H9 (cell line): ENCODE measurements around the gene CHSY3. TPM values are rescaled to one million over a fixed set of nuclear protein-coding genes. Genes with fewer than 3 reads are reported as not detected.

Experiments
- DNase-seq: peaks from one replicate; pipeline ENCODE4 v3.0.0-alpha.2; 2017
- H2AFZ ChIP-seq: one replicate; pipeline ENCODE4 v1.6.1; 2013; ENCODE audit warnings: mild to moderate bottlenecking, low read length, control low read depth, moderate library complexity
- H2AK5ac ChIP-seq: 2 replicates; pipeline ENCODE4 v1.6.1; 2013; ENCODE audit warnings: low read length, control low read depth, mixed read lengths; ENCODE audit not compliant: insufficient read length
- H2BK120ac ChIP-seq: one replicate; pipeline ENCODE4 v1.6.1; 2013; ENCODE audit warnings: low read depth, mild to moderate bottlenecking, low read length, control low read depth, inconsistent platforms; ENCODE audit not compliant: poor library complexity, severe bottlenecking
- H2BK12ac ChIP-seq: 2 replicates; pipeline ENCODE4 v1.6.1; 2013; ENCODE audit warnings: low read length, control low read depth, mixed read lengths, low read depth; ENCODE audit not compliant: insufficient read length
- H2BK15ac ChIP-seq: 2 replicates; pipeline ENCODE4 v1.6.1; 2013; ENCODE audit warnings: low read depth, low read length, control low read depth
- H2BK20ac ChIP-seq: one replicate; pipeline ENCODE4 v1.6.1; 2013; ENCODE audit warnings: low read depth, mild to moderate bottlenecking, low read length, control low read depth, inconsistent platforms; ENCODE audit not compliant: poor library complexity, severe bottlenecking
- H2BK5ac ChIP-seq: 2 replicates; pipeline ENCODE4 v1.6.1; 2013; ENCODE audit warnings: low read length, control low read depth, mixed read lengths; ENCODE audit not compliant: insufficient read length
- H3K14ac ChIP-seq: 2 replicates; pipeline ENCODE4 v1.6.1; 2013; ENCODE audit warnings: low read length, control low read depth; ENCODE audit not compliant: insufficient read depth
- H3K18ac ChIP-seq: 2 replicates; pipeline ENCODE4 v1.6.1; 2013; ENCODE audit warnings: low read depth, mild to moderate bottlenecking, mixed read lengths, low read length, control low read depth; ENCODE audit not compliant: insufficient read length
- H3K23ac ChIP-seq: 2 replicates; pipeline ENCODE4 v1.6.1; 2013; ENCODE audit warnings: low read length, control low read depth, mixed read lengths, low read depth; ENCODE audit not compliant: insufficient read length
- H3K23me2 ChIP-seq: 2 replicates; pipeline ENCODE4 v1.6.1; 2013; ENCODE audit warnings: low read depth, mild to moderate bottlenecking, mixed read lengths, low read length, control low read depth; ENCODE audit not compliant: insufficient read length, poor library complexity, severe bottlenecking
- H3K27ac ChIP-seq: 2 replicates; pipeline ENCODE4 v1.5.1; 2013; ENCODE audit warnings: low read length, control low read depth, mixed read lengths, low read depth; ENCODE audit not compliant: insufficient read length
- H3K27me3 ChIP-seq: 2 replicates; pipeline ENCODE4 v1.6.1; 2013; ENCODE audit warnings: low read length, control low read depth, inconsistent platforms; ENCODE audit not compliant: insufficient read depth
- H3K4ac ChIP-seq: 2 replicates; pipeline ENCODE4 v1.6.1; 2013; ENCODE audit warnings: low read depth, mild to moderate bottlenecking, control low read depth, inconsistent platforms, low read length, moderate library complexity
- H3K4me1 ChIP-seq: 2 replicates; pipeline ENCODE4 v1.6.1; 2013; ENCODE audit warnings: low read length, control low read depth, inconsistent platforms; ENCODE audit not compliant: insufficient read depth
- H3K4me2 ChIP-seq: 2 replicates; pipeline ENCODE4 v1.6.1; 2013; ENCODE audit warnings: low read length, control low read depth, mixed read lengths; ENCODE audit not compliant: insufficient read length, insufficient read depth
- H3K56ac ChIP-seq: 2 replicates; pipeline ENCODE4 v1.6.1; 2013; ENCODE audit warnings: low read depth, mild to moderate bottlenecking, mixed read lengths, low read length, control low read depth; ENCODE audit not compliant: insufficient read length
- H3K79me1 ChIP-seq: 2 replicates; pipeline ENCODE4 v1.6.1; 2013; ENCODE audit warnings: low read depth, mild to moderate bottlenecking, moderate library complexity, low read length, control low read depth, inconsistent platforms; ENCODE audit not compliant: insufficient read depth, poor library complexity, severe bottlenecking
- H3K79me2 ChIP-seq: 2 replicates; pipeline ENCODE4 v1.6.1; 2013; ENCODE audit warnings: low read length, control low read depth, inconsistent platforms; ENCODE audit not compliant: insufficient read depth
- H3K9ac ChIP-seq: 2 replicates; pipeline ENCODE4 v1.6.1; 2013; ENCODE audit warnings: low read length, control low read depth, mixed read lengths; ENCODE audit not compliant: insufficient read length; ENCODE audit errors: extremely low read depth
- H3K9me3 ChIP-seq: one replicate; pipeline ENCODE4 v1.6.1; 2013; ENCODE audit warnings: low read depth, low read length, inconsistent platforms; ENCODE audit not compliant: control insufficient read depth
- H3T11ph ChIP-seq: one replicate; pipeline ENCODE4 v1.6.1; 2013; ENCODE audit warnings: mild to moderate bottlenecking, low read length, control low read depth, inconsistent platforms
- H4K20me1 ChIP-seq: one replicate; pipeline ENCODE4 v1.6.1; 2013; ENCODE audit not compliant: control insufficient read depth, insufficient read length, insufficient read depth
- H4K5ac ChIP-seq: 2 replicates; pipeline ENCODE4 v1.6.1; 2013; ENCODE audit warnings: low read depth, mild to moderate bottlenecking, mixed read lengths, low read length, control low read depth; ENCODE audit not compliant: insufficient read length
- H4K8ac ChIP-seq: replicated peaks from 2 replicates; pipeline ENCODE4 v1.6.1; 2013; ENCODE audit warnings: low read length, control low read depth, mixed read lengths, low read depth; ENCODE audit not compliant: insufficient read length
- H4K91ac ChIP-seq: 2 replicates; pipeline ENCODE4 v1.6.1; 2013; ENCODE audit warnings: low read depth, mild to moderate bottlenecking, moderate library complexity, mixed read lengths, low read length, control low read depth; ENCODE audit not compliant: insufficient read length
- H3K27ac Mint-ChIP-seq, 3 experiments: 2 replicates in 2 of 3; 3 replicates in 1 of 3; pipeline ENCODE4 v1.8.0; 2020 to 2021; ENCODE audit warnings: mixed read lengths in 3 of 3, mild to moderate bottlenecking in 1 of 3, moderate library complexity in 1 of 3
- H3K27me3 Mint-ChIP-seq: 2 replicates; pipeline ENCODE4 v1.8.0; 2021; ENCODE audit warnings: low read depth, mild to moderate bottlenecking, moderate library complexity, mixed read lengths
- H3K36me3 Mint-ChIP-seq, 3 experiments: 2 replicates in 2 of 3; 3 replicates in 1 of 3; pipeline ENCODE4 v1.8.0; 2020 to 2021; ENCODE audit warnings: low read depth in 3 of 3, mixed read lengths in 3 of 3; ENCODE audit not compliant: insufficient read depth in 1 of 3
- H3K4me1 Mint-ChIP-seq, 2 experiments: 2 replicates each; pipeline ENCODE4 v1.8.0; 2020; ENCODE audit warnings: mixed read lengths in 2 of 2
- H3K4me3 Mint-ChIP-seq, 2 experiments: 2 replicates in 1 of 2; 3 replicates in 1 of 2; pipeline ENCODE4 v1.8.0; 2020 to 2021; ENCODE audit warnings: mild to moderate bottlenecking in 2 of 2, mixed read lengths in 2 of 2, moderate library complexity in 1 of 2
- H3K9me3 Mint-ChIP-seq, 2 experiments: 2 replicates in 1 of 2; 3 replicates in 1 of 2; pipeline ENCODE4 v1.8.0; 2020; ENCODE audit warnings: mild to moderate bottlenecking in 2 of 2, mixed read lengths in 2 of 2, moderate library complexity in 1 of 2
- WGBS: extraction: QIAGEN DNeasy Blood & Tissue Kit; methylation state at CpG from one replicate; pipeline ENCODE4 v1.1.7; 2013; ENCODE audit warnings: missing lambda C conversion rate, low lambda C conversion rate, mixed read lengths; ENCODE audit not compliant: insufficient read length; ENCODE audit errors: extremely low coverage; 5-methylcytosine and 5-hydroxymethylcytosine counted together
- total RNA-seq: library from RNA; stranded (reverse); gene quantifications from 2 replicates; pipeline ENCODE4 v1.2.1, GENCODE V29; 2021
- TF ChIP-seq, protein P1 (sequence below): fragments of 200-600 bp; sonication (generic); conservative IDR thresholded peaks from 3 replicates; pipeline ENCODE4 v1.8.0; 2021; ENCODE audit warnings: antibody characterized with exemption, mild to moderate bottlenecking

CHSY3 gene
- total RNA-seq, 1 experiment from 2014 or later, result 0.37 TPM

DNA sequence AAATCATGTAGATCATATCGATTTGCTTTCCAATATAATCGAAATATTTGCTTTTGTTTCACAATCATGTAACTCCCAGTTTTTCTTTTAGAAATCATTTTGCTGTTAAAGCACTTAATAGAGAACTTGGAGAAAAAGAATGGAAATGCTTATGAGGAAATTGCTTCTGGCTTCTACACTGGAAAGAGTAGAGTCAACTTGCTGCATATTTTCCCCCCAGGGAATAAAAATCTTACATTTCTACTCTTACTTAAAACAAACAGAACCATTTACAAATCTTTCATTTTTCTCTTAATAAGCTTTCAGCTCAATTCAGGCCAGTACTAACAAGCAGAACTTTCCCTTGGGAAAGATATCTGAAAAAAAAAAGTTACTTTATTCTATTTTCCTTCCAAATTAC lies 312.0 kb downstream of the CHSY3 start:
- Histone ChIP-seq H3K27me3 (no peaks in the 10 kb centered on the region), H4K91ac (no peak overlapping the region), H4K20me1 (no peaks in the 10 kb centered on the region), H4K5ac (no peak overlapping the region), H3K9ac (no peak overlapping the region), H3K27ac (no peak overlapping the region), H2BK5ac (no peak overlapping the region), H2BK20ac (no peak overlapping the region), H3K79me1 (no peaks in the 10 kb centered on the region), H2BK12ac (no peak overlapping the region), H3K23ac (no peak overlapping the region), H3K4me2 (no peak overlapping the region), H3K18ac (no peak overlapping the region), H3K4ac (no peak overlapping the region), H3K56ac (no peak overlapping the region), H2BK15ac (no peak overlapping the region), H3T11ph (no peak overlapping the region), H3K79me2 (no peaks in the 10 kb centered on the region), H2AK5ac (no peak overlapping the region), H3K23me2 (no peaks in the 10 kb centered on the region), H3K14ac (no peak overlapping the region), H4K8ac (no peak overlapping the region), H2BK120ac (no peak overlapping the region), H2AFZ (no peak overlapping the region), H3K9me3 (no peaks in the 10 kb centered on the region), H3K4me1 (no peaks in the 10 kb centered on the region)
- no CpG with 5 or more reads among the region's 2 CpGs for WGBS
- Mint-ChIP-seq H3K36me3 (no peaks in the 10 kb centered on the region; a peak in 1 of 7 replicates), H3K27ac (peak overlapping the region in 1 of 3 experiments; percentile 35; a peak in 1 of 7 replicates), H3K9me3 (no peaks in the 10 kb centered on the region), H3K27me3 (no peaks in the 10 kb centered on the region), H3K4me3 (no peak overlapping the region), H3K4me1 (no peaks in the 10 kb centered on the region)
- TF ChIP-seq, protein P1, sequence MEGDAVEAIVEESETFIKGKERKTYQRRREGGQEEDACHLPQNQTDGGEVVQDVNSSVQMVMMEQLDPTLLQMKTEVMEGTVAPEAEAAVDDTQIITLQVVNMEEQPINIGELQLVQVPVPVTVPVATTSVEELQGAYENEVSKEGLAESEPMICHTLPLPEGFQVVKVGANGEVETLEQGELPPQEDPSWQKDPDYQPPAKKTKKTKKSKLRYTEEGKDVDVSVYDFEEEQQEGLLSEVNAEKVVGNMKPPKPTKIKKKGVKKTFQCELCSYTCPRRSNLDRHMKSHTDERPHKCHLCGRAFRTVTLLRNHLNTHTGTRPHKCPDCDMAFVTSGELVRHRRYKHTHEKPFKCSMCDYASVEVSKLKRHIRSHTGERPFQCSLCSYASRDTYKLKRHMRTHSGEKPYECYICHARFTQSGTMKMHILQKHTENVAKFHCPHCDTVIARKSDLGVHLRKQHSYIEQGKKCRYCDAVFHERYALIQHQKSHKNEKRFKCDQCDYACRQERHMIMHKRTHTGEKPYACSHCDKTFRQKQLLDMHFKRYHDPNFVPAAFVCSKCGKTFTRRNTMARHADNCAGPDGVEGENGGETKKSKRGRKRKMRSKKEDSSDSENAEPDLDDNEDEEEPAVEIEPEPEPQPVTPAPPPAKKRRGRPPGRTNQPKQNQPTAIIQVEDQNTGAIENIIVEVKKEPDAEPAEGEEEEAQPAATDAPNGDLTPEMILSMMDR, result no peak
- no peak for DNase-seq
